ENCODE data around the gene BCL6B. TPM values are rescaled to one million over a fixed set of nuclear protein-coding genes. Genes with fewer than 3 reads are reported as not detected.
"Not testable (repeated sequence)": the region's sequence is repeated elsewhere in the genome, so short reads cannot be mapped to it uniquely, and the experiment has no call there.

Gene BCL6B, protein sequence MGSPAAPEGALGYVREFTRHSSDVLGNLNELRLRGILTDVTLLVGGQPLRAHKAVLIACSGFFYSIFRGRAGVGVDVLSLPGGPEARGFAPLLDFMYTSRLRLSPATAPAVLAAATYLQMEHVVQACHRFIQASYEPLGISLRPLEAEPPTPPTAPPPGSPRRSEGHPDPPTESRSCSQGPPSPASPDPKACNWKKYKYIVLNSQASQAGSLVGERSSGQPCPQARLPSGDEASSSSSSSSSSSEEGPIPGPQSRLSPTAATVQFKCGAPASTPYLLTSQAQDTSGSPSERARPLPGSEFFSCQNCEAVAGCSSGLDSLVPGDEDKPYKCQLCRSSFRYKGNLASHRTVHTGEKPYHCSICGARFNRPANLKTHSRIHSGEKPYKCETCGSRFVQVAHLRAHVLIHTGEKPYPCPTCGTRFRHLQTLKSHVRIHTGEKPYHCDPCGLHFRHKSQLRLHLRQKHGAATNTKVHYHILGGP
- 10 to 100 TPM in 3 of 4 donors, 1 to 10 TPM in 1; 9.7 to 32.8 (median 22.7) TPM for total RNA-seq

DNA sequence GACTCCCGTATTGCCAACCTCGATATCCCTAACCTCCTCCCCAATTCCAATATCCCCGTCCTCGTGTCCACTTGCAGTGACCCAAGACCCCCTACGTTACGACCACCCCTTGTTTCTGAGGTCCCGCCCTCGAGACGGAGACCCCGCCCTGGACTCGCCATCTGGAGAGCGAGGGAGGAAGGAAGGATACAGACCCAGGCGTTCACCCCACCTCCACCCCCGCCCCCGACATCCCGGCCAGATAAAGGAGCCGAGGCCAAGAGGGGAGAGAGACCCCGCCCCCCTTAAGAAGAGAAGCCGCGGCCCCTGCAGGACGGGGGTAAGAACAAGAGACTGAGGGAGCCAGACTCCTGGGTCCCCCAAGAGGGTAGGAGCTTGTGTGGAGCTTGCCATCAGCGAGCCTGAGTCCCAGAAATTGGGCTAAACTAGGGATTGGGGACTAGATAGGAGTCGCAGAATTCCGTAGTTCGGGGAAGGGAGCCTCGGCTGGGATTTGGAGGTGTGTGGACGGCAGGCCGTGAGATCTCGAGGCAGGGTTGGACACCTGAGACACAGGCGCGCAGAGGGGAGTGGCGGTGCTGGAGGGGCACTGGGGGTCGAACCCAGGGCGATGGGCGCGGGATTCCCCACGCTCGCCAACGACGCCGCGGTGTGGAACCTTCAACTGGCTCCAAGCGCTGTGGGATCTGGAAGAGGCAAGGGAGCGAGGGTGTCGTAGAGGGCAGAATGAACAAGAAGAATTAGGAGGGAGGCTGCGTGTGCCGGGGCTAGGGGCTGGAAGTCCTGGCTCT lies at the start of gene BCL6B:
BCL6B (plus strand) TSS at position 270 of the 791 bp plus-strand sequence. CDS start 622 bp downstream, outside the sequence.
- Histone ChIP-seq H3K36me3 (no peaks in the 10 kb centered on the region), H3K4me3 (peak within 1 kb of the TSS; percentile 8 to 10), H3K9me3 (no peaks in the 10 kb centered on the region), H3K4me1 (peaks cover 0 to 6% of the 10 kb centered on the region in 2 donors), H3K27ac (peak within 1 kb of the TSS; percentile 73 to 96), H3K27me3 (peaks cover 0 to 15% of the 10 kb centered on the region in 2 donors)
- intact Hi-C loops (cut with DNase I; ENCODE audit: low total_unique reads), result no loop called here
- DNase-seq, result peak; percentile 27 to 38
- TF ChIP-seq POLR2A (IDR thresholded peaks at IDR 0.05), result no peak
- TF ChIP-seq, protein P1, sequence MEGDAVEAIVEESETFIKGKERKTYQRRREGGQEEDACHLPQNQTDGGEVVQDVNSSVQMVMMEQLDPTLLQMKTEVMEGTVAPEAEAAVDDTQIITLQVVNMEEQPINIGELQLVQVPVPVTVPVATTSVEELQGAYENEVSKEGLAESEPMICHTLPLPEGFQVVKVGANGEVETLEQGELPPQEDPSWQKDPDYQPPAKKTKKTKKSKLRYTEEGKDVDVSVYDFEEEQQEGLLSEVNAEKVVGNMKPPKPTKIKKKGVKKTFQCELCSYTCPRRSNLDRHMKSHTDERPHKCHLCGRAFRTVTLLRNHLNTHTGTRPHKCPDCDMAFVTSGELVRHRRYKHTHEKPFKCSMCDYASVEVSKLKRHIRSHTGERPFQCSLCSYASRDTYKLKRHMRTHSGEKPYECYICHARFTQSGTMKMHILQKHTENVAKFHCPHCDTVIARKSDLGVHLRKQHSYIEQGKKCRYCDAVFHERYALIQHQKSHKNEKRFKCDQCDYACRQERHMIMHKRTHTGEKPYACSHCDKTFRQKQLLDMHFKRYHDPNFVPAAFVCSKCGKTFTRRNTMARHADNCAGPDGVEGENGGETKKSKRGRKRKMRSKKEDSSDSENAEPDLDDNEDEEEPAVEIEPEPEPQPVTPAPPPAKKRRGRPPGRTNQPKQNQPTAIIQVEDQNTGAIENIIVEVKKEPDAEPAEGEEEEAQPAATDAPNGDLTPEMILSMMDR (IDR thresholded peaks at IDR 0.05), result no peak

DNA sequence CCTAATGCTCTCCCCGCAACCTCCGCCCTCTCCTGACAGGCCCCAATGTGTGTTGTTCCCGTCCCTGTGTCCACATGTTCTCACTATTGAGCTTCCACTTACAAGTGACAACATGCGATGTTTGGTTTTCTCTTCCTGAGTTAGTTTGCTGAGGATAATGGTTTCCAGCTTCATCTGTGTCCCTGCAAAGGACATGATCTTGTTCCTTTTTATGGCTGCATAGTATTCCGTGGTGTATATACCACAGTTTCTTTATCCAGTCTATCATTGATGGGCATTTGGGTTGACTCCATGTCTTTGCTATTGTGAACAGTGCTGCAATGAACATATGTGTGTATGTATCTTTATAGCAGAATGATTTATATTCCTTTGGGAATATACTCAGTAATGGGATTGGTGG lies 43.4 kb upstream of the BCL6B start:
- H3K9me3 ChIP-seq; H3K36me3 ChIP-seq; H3K4me3 ChIP-seq; intact Hi-C loops (cut with DNase I; ENCODE audit: low total_unique reads); DNase-seq; H3K27ac ChIP-seq; H3K4me1 ChIP-seq; H3K27me3 ChIP-seq: not testable (repeated sequence)

DNA sequence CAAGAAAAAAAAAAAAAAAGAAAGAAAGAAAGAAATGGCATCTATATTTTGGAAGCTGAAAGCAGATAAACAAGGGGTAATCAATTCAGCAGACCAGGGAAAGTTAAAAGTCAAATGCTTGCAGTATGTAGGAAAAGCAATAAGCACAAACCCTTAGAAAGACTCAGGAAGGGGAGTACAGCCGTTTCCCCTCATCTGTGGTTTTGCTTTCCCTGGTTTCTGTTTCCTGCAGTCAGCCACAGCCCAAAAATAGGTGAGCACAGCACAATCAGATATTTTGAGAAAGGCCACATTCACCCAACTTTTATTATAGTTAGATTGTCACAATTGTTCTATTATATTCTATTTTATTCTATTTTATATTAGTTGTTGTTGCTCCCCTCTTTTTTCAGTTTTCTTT lies 41.4 kb upstream of the BCL6B start:
- intact Hi-C loops (cut with DNase I; ENCODE audit: low total_unique reads), result no loop called here
- no peaks in the 10 kb centered on the region for H3K36me3 ChIP-seq
- no peak overlapping the region for H3K4me3 ChIP-seq
- no peak overlapping the region for H3K27ac ChIP-seq
- no peaks in the 10 kb centered on the region for H3K9me3 ChIP-seq
- no peaks in the 10 kb centered on the region for H3K4me1 ChIP-seq
- no peaks in the 10 kb centered on the region for H3K27me3 ChIP-seq
- TF ChIP-seq POLR2A (IDR thresholded peaks at IDR 0.05), result no peak
- TF ChIP-seq, protein P1 (IDR thresholded peaks at IDR 0.05), result no peak
- no peak for DNase-seq

DNA sequence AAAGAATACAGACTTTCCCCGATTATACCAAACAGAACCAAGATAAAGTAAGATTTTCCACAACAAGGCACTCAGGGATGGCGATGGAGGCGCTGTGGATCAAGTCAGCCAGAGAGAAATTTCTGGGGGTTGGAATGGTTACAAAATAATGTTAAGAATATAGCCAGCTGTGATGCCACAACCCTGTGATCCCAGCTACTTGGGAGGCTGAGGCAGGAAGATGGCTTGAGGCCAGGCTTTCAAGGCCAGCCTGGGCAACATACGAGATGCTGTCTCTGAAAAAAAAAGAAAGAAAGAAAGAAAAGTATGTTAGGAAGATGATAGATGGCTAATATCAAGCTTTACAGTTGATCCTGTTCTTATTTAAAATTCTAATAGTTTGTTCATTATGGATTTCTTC lies 37.6 kb upstream of the BCL6B start:
- DNase-seq, result no peak
- intact Hi-C loops (cut with DNase I; ENCODE audit: low total_unique reads), result no loop called here
- no peaks in the 10 kb centered on the region for H3K4me1 ChIP-seq

DNA sequence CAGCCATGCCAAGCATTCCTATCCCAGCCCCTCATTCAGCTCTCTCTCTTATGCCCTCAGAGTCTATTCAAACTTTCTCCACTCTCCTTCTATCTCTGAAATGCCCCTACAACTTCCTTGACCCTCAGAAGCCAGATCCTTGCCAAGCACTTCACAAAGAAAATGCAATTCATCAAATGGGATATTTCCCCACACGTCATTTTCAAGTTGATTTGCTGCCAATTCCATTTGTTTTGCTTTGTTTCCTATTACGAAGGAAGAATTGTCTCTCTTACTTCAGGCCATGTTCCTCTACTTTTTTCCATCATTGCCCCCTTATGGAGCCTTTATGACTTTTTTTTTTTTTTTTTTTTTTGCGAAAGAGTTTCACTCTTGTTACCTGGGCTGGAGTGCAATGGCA lies 36.2 kb upstream of the BCL6B start:
- DNase-seq, result no peak
- H3K27me3 ChIP-seq, result no peaks in the 10 kb centered on the region
- intact Hi-C loops (cut with DNase I; ENCODE audit: low total_unique reads), result no loop called here
- no peak overlapping the region for H3K4me3 ChIP-seq
- H3K9me3 ChIP-seq, result no peaks in the 10 kb centered on the region
- H3K36me3 ChIP-seq, result no peaks in the 10 kb centered on the region
- H3K27ac ChIP-seq, result no peak overlapping the region
- TF ChIP-seq, protein P1 (IDR thresholded peaks at IDR 0.05), result no peak
- no peak for TF ChIP-seq POLR2A (IDR thresholded peaks at IDR 0.05)
- H3K4me1 ChIP-seq, result no peaks in the 10 kb centered on the region

More for the DNA sequence above, 37.6 kb upstream of the BCL6B start:
- Histone ChIP-seq H3K4me3 (no peak overlapping the region), H3K27ac (no peak overlapping the region), H3K36me3 (no peaks in the 10 kb centered on the region), H3K27me3 (no peaks in the 10 kb centered on the region), H3K9me3 (no peaks in the 10 kb centered on the region)
- TF ChIP-seq, protein P1 (IDR thresholded peaks at IDR 0.05), result no peak
- TF ChIP-seq POLR2A (IDR thresholded peaks at IDR 0.05), result no peak

Measured in uterus (tissue), 4 donors.